GDM1 (cell line): Measurements from ENCODE around the gene MCF2.
A peak's percentile ranks its signal among the peaks of the same experiment; 100 is the strongest.

ENCODE experiments used
- DNase-seq: peaks from one replicate; lab custom pipeline; 2025; lab: John Stamatoyannopoulos, UW

MCF2 gene

DNA sequence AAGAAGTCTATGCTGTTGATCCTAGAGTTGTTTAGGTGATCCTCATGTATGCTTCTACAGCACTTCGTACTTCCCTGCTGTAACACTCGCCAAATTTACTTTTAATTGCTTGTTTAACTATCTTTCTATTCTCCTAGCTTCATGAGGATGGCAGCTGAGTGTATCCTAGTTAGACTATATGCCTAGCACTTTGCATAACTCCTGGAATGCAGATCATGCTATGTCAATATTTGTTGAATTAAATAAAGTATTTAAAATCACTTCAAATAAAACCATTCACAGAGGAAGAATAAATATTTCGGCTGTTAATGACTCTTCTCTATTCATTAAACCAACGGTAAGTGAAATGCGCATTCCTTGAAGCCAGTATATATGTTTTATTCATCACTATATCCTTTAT is 122.4 kb downstream of the MCF2 start:
- no peak for DNase-seq

- DNase-seq: no peak
Observed at GRCh38 chrX:139581068-139581467, 126.9 kb downstream of the MCF2 start.

DNA sequence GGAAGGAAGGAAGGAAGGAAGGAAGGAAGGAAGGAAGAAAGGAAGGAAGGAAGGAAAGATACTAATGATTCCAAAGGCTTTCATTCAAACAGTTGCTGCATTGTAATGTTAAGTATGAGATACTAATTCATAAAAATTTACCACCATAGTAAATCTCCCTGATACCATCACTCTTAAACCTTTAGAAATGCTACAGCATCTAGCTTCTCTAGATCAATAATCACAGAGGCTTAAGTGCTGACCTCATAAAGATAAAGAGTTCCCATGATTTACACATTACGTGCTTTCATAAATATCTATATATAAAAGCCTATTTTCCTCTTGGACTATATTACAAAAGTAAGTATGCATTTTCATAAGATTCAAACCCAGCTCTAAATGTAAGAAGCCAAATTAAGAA is 141.0 kb downstream of the MCF2 start:
- DNase-seq: no peak

DNA sequence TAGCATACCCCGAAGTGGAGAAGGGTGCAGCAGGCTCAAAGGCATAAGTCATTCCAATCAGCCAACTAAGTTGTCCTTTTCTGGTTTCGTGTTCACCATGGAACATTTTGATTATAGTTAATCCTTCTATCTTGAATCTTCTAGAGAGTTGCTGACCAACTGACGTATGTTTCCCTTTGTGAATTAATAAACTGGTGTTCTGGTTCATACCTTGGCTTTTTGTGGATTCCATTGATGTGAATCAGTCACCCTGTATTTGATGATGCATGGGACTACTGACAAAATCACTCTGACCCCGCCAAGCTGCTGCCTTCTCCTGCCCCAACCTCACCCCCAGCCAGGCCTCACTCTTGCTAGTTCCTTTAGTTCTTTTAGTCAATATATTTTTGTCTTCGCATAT is 144.7 kb downstream of the MCF2 start:
- DNase-seq: no peak

DNA sequence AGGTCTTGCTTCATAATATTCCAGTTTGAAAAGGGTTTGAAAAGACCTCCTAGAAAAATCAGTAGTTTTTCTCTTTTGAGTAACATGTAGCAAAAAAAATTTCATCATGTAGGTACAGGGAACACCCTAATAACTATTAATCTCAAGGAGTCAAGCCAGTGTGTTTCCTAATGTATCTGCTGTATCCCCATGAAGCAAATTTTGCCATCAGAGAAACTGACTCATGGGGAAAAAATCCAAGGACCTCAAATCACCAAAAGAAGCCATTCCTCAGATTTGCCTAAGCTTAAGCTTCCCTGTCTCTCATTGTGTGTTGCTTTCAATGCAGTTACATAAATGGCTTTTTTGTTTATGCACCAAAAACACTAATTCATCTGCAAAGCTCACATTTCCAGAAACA is 147.7 kb downstream of the MCF2 start:
- DNase-seq: no peak

DNA sequence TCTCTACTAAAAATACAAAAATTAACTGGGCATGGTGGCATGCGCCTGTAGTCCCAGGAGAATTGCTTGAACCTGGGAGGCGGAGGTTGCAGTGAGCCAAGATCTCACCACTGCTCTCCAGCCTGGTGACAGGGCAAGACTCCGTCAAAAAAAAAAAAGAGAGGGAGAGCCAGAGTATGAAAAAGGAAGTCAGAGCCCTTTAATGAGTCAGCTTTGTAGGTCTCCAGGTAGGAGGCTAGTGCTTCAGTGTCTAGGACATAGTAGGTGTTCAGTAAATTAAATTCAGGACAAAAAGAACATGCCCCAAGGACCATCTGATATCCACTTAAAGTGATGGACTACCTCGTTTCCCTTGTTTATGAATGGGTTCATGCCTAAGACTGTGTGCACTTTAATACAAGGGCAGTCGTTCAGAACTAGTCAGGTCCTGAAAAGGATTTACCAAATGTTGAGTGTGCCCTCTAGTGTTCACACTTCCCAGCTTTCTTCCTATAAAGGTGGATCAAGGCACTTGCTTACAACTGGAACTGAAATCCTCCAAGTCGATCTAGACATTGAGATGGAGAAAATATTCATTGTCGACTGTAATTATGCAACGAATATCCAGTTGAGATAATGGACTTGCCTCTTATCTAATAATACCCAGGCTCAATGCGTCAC is 148.5 kb downstream of the MCF2 start:
- peak; percentile 33 for DNase-seq

GRCh38 chrX:139554991-139555675 is 152.8 kb downstream of the MCF2 start:
- DNase-seq: no peak

DNA sequence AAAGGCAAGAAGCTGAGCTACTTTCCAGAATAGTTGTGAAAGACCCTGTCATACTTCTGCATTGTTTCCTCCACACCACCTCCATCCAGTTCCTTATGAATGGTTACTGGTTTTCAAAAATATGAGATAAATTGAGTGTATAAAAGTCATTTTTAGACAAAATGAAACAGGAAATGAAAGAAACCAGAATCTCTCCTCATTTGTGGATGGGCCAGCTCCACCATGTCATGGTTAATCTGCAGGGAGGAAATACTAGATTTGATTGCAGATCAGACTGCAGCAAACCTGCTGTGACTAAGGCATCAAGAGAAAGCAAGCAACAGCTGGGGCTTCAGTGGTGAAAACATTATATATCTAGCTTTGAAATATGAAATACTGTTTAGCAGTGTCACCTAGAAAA is 153.6 kb downstream of the MCF2 start:
- DNase-seq: no peak

DNA sequence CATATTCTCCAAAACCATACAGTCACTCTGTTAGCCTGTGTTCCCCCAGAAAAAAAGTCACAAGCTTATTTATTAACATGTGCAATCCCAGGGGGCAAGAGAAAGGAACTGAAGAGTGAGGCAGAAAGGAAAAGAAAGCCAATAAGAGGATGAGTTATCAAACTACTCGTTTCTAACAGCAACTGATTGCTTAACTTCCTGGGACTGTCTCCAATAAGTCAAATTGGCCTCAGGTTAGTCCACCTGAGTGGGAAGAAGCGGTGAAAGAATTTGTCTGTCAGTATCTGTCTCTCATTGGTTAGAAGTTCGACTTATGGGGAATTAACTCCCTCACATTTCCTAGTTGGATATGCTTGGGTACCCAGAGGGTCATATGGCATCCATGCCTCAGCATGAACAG is 163.4 kb downstream of the MCF2 start:
- no peak for DNase-seq

- no peak for DNase-seq
Observed at GRCh38 chrX:139543920-139544319, 164.0 kb downstream of the MCF2 start.

- DNase-seq: no peak
Observed at GRCh38 chrX:139542652-139543051, 165.3 kb downstream of the MCF2 start.

- no peak for DNase-seq
Observed at GRCh38 chrX:139538907-139539790, 168.8 kb downstream of the MCF2 start.

GRCh38 chrX:139533444-139533843 is 174.5 kb downstream of the MCF2 start:
- no peak for DNase-seq

GRCh38 chrX:139532834-139533233 is 175.1 kb downstream of the MCF2 start:
- no peak for DNase-seq
